H1 (cell line): ENCODE measurements around the gene LAD1. TPM values are rescaled to one million over a fixed set of nuclear protein-coding genes. Genes with fewer than 3 reads are reported as not detected.

Source experiments
- CTCF ChIA-PET: fragments of 300-600 bp; sonication (Branson Sonifier 250); formaldehyde crosslinking; loops from one replicate; lab custom pipeline; 2021; ENCODE audit not compliant: partially characterized antibody; lab: Charles Lee
- POLR2A ChIA-PET: fragments of 300-600 bp; sonication (Branson Sonifier 250); formaldehyde crosslinking; loops from one replicate; lab custom pipeline; 2021; ENCODE audit warnings: inconsistent platforms; ENCODE audit not compliant: partially characterized antibody; lab: Charles Lee
- DNase-seq, 2 experiments: peaks; one replicate each; pipeline versions ENCODE4 v3.0.0 to v3.0.0-alpha.2; 2010 to 2022; ENCODE audit warnings: low spot score in 2 of 2, low read depth in 1 of 2, mixed read lengths in 1 of 2
- FAIRE-seq: peaks from 2 replicates; lab custom pipeline; 2011; peaks lifted over from hg19 to GRCh38; lab: Jason Lieb, UNC
- H2AFZ ChIP-seq: 2 replicates; pipeline ENCODE4 v1.8.1; 2012; ENCODE audit warnings: low read length, inconsistent platforms
- H2AK5ac ChIP-seq: 2 replicates; pipeline ENCODE4 v1.6.1; 2013; ENCODE audit warnings: low read depth, low read length
- H2BK120ac ChIP-seq: replicated peaks from 2 replicates; pipeline ENCODE3; 2013; ENCODE audit warnings: low read depth, low read length, inconsistent platforms
- H2BK12ac ChIP-seq: 2 replicates; pipeline ENCODE4 v1.6.1; 2013; ENCODE audit warnings: low read depth, low read length
- H2BK15ac ChIP-seq: 2 replicates; pipeline ENCODE4 v1.6.1; 2013; ENCODE audit warnings: low read length
- H2BK20ac ChIP-seq: 2 replicates; pipeline ENCODE4 v1.6.1; 2013; ENCODE audit warnings: low read length
- H2BK5ac ChIP-seq: 2 replicates; pipeline ENCODE4 v1.6.1; 2013; ENCODE audit warnings: low read depth, low read length
- H3K14ac ChIP-seq: 2 replicates; pipeline ENCODE4 v1.6.1; 2013; ENCODE audit warnings: inconsistent platforms; ENCODE audit not compliant: insufficient read length
- H3K18ac ChIP-seq: 2 replicates; pipeline ENCODE4 v1.6.1; 2013; ENCODE audit warnings: low read length; ENCODE audit errors: extremely low read depth
- H3K23ac ChIP-seq: 2 replicates; pipeline ENCODE4 v1.6.1; 2013; ENCODE audit warnings: inconsistent platforms; ENCODE audit not compliant: insufficient read length
- H3K23me2 ChIP-seq: 2 replicates; pipeline ENCODE4 v1.6.1; 2013; ENCODE audit warnings: low read depth, low read length
- H3K27ac ChIP-seq: 2 replicates; pipeline ENCODE4 v1.6.1; 2011; ENCODE audit warnings: low read depth, low read length, inconsistent platforms
- H3K27me3 ChIP-seq, 4 experiments: replicated peaks in 1 of 4; 1 replicate in 1 of 4; 2 replicates in 3 of 4; pipeline versions ENCODE4 v1.6.1 to v1.8.1; 2011 to 2013; ENCODE audit warnings: low read length in 3 of 4, mild to moderate bottlenecking in 3 of 4, inconsistent platforms in 2 of 4, mixed read lengths in 2 of 4, moderate library complexity in 1 of 4; ENCODE audit not compliant: control insufficient read depth in 3 of 4, insufficient read depth in 3 of 4; ENCODE audit errors: extremely low read depth in 1 of 4
- H3K36me3 ChIP-seq, 4 experiments: 2 replicates each; pipeline versions ENCODE4 v1.6.1 to v1.8.1; 2011 to 2013; ENCODE audit warnings: mild to moderate bottlenecking in 4 of 4, low read length in 3 of 4, moderate library complexity in 2 of 4, control low read depth in 1 of 4, inconsistent platforms in 1 of 4; ENCODE audit not compliant: insufficient read depth in 4 of 4, control insufficient read depth in 2 of 4
- H3K4ac ChIP-seq: replicated peaks from 2 replicates; pipeline ENCODE3; 2013; ENCODE audit warnings: low read length, low read depth, mixed read lengths, inconsistent platforms; ENCODE audit not compliant: insufficient read length
- H3K4me1 ChIP-seq, 4 experiments: replicated peaks in 1 of 4; 1 replicate in 1 of 4; 2 replicates in 3 of 4; pipeline versions ENCODE4 v1.6.1 to v1.8.1; 2011 to 2013; ENCODE audit warnings: low read length in 3 of 4, inconsistent platforms in 2 of 4, mixed read lengths in 1 of 4; ENCODE audit not compliant: insufficient read depth in 4 of 4, control insufficient read depth in 3 of 4
- H3K4me2 ChIP-seq, 2 experiments: 2 replicates each; pipeline versions ENCODE4 v1.6.1 to v1.8.1; 2011 to 2013; ENCODE audit warnings: low read depth in 2 of 2, low read length in 2 of 2, control low read depth in 1 of 2, inconsistent platforms in 1 of 2, mild to moderate bottlenecking in 1 of 2; ENCODE audit not compliant: insufficient read depth in 1 of 2
- H3K4me3 ChIP-seq, 4 experiments: fragments of 200-600, 300-600 bp in 1 of 4; sonication (generic), shearing (Covaris generic), sonication (Bioruptor Twin) in 1 of 4; 2 replicates each; pipeline versions ENCODE4 v1.5.1 to v1.8.1; 2011 to 2016; ENCODE audit warnings: low read length in 4 of 4, low read depth in 3 of 4, control low read depth in 2 of 4, inconsistent platforms in 2 of 4, mild to moderate bottlenecking in 2 of 4, mixed read lengths in 1 of 4, moderate library complexity in 1 of 4; ENCODE audit not compliant: insufficient read depth in 2 of 4; ENCODE audit errors: extremely low read depth in 1 of 4
- H3K56ac ChIP-seq: replicated peaks from 2 replicates; pipeline ENCODE3; 2013; ENCODE audit warnings: low read depth, mild to moderate bottlenecking, mixed read lengths, low read length, inconsistent platforms; ENCODE audit not compliant: insufficient read length
- H3K79me1 ChIP-seq: 2 replicates; pipeline ENCODE4 v1.6.1; 2013; ENCODE audit warnings: low read depth, low read length, control low read depth
- H3K79me2 ChIP-seq, 2 experiments: 2 replicates each; pipeline versions ENCODE4 v1.6.1 to v1.8.1; 2012 to 2013; ENCODE audit warnings: low read length in 2 of 2, mild to moderate bottlenecking in 2 of 2, inconsistent platforms in 1 of 2; ENCODE audit not compliant: insufficient read depth in 2 of 2, control insufficient read depth in 1 of 2
- H3K9ac ChIP-seq, 4 experiments: replicated peaks in 1 of 4; 1 replicate in 1 of 4; 2 replicates in 3 of 4; pipeline versions ENCODE4 v1.6.1 to v1.8.1; 2011 to 2013; ENCODE audit warnings: low read depth in 3 of 4, low read length in 3 of 4, control low read depth in 2 of 4, mild to moderate bottlenecking in 2 of 4, moderate library complexity in 2 of 4, inconsistent platforms in 1 of 4; ENCODE audit errors: extremely low read depth in 1 of 4
- H3K9me3 ChIP-seq, 2 experiments: 2 replicates each; pipeline versions ENCODE4 v1.6.1 to v1.8.1; 2012 to 2013; ENCODE audit warnings: mild to moderate bottlenecking in 2 of 2, moderate library complexity in 2 of 2, control low read depth in 1 of 2, inconsistent platforms in 1 of 2, low read depth in 1 of 2, low read length in 1 of 2, mixed read lengths in 1 of 2; ENCODE audit not compliant: insufficient read depth in 2 of 2
- H4K20me1 ChIP-seq, 2 experiments: replicated peaks in 1 of 2; 2 replicates each; pipeline versions ENCODE3 to v1.8.1; 2011 to 2013; ENCODE audit warnings: inconsistent platforms in 2 of 2, low read length in 2 of 2, mild to moderate bottlenecking in 1 of 2; ENCODE audit not compliant: insufficient read depth in 2 of 2, control insufficient read depth in 1 of 2
- H4K5ac ChIP-seq: 2 replicates; pipeline ENCODE4 v1.6.1; 2013; ENCODE audit warnings: low read length, low read depth, mixed read lengths, inconsistent platforms; ENCODE audit not compliant: insufficient read length
- H4K8ac ChIP-seq: 2 replicates; pipeline ENCODE4 v1.8.0; 2013; ENCODE audit warnings: mild to moderate bottlenecking, moderate library complexity, low read length, inconsistent platforms; ENCODE audit not compliant: insufficient read depth; ENCODE audit errors: extremely low read depth
- H4K91ac ChIP-seq: replicated peaks from 2 replicates; pipeline ENCODE3; 2013; ENCODE audit warnings: low read length, mixed read lengths, inconsistent platforms; ENCODE audit not compliant: insufficient read length
- ASH2L ChIP-seq: fragments of 200-600, 300-600 bp; sonication (generic); IDR thresholded peaks from one replicate; pipeline ENCODE4 v1.7.1; 2017; ENCODE audit warnings: low read length
- CHD1 ChIP-seq: IDR thresholded peaks from 2 replicates; pipeline ENCODE4 v1.6.1; 2012; ENCODE audit warnings: low read depth, low read length, improper control_type of control experiment
- EGR1 ChIP-seq: IDR thresholded peaks from 2 replicates; pipeline ENCODE4 v1.6.1; 2011; ENCODE audit warnings: low read depth, low read length, borderline replicate concordance
- POLR2AphosphoS5 ChIP-seq: IDR thresholded peaks from 2 replicates; pipeline ENCODE4 v1.6.1; 2011; ENCODE audit warnings: low read depth, low read length
- SIN3A ChIP-seq, 2 experiments: IDR thresholded peaks in 1 of 2; conservative IDR thresholded peaks in 1 of 2; 2 replicates each; pipeline ENCODE4 v1.6.1; 2011 to 2012; ENCODE audit warnings: low read length in 2 of 2, improper control_type of control experiment in 1 of 2, low read depth in 1 of 2, mild to moderate bottlenecking in 1 of 2
- SIX5 ChIP-seq: IDR thresholded peaks from 2 replicates; pipeline ENCODE4 v1.6.1; 2011; ENCODE audit warnings: mild to moderate bottlenecking, low read depth, low read length
- SP2 ChIP-seq: IDR thresholded peaks from 2 replicates; pipeline ENCODE4 v1.6.1; 2012; ENCODE audit warnings: mild to moderate bottlenecking, low read length, inconsistent platforms
- SRF ChIP-seq: IDR thresholded peaks from 2 replicates; pipeline ENCODE4 v1.6.1; 2011; ENCODE audit warnings: mild to moderate bottlenecking, low read depth, low read length, moderate library complexity
- SUZ12 ChIP-seq: fragments of 200-600 bp; sonication (generic); IDR thresholded peaks from 2 replicates; pipeline ENCODE4 v1.6.1; 2012; ENCODE audit warnings: mild to moderate bottlenecking, inconsistent platforms, low read length, moderate library complexity, mixed read lengths
- WGBS, 2 experiments: shearing (Covaris generic) in 1 of 2; methylation state at CpG; one replicate each; pipeline versions ENCODE4 v1.1.6 to v1.1.7; 2013 to 2015; ENCODE audit warnings: low lambda C conversion rate in 2 of 2, mixed read lengths in 2 of 2, inconsistent platforms in 1 of 2, low coverage in 1 of 2, missing lambda C conversion rate in 1 of 2; ENCODE audit not compliant: insufficient replicate concordance in 2 of 2, insufficient coverage in 1 of 2, insufficient read length in 1 of 2; ENCODE audit errors: extremely low coverage in 1 of 2, missing lambda C conversion rate in 1 of 2; 5-methylcytosine and 5-hydroxymethylcytosine counted together
- polyA plus RNA-seq, 7 experiments: library from polyadenylated mRNA; depleted of rRNA in 3 of 7; stranded (reverse) in 5 of 7; unstranded in 2 of 7; fragments of >200 nt in 5 of 7; fragments of 200-250 nt in 2 of 7; gene quantifications; 1 replicate in 5 of 7; 2 replicates in 1 of 7; 4 replicates in 1 of 7; pipeline versions ENCODE4 v1.2.1 to v1.2.3, GENCODE V29; 2011 to 2013; ENCODE audit warnings: missing spikeins in 2 of 7, mixed read lengths in 2 of 7
- total RNA-seq: library from RNA; stranded (reverse); fragmentation: NEBNext Ultra II Directional; extraction: Animal tissue kit (Norgen Biotek cat#: 25700); gene quantifications from 2 replicates; pipeline ENCODE4 v1.2.1, GENCODE V29; 2021
- TF ChIP-seq, protein P1 (sequence below), 3 experiments: IDR thresholded peaks; 1 replicate in 2 of 3; 2 replicates in 1 of 3; pipeline versions ENCODE4 v1.5.1 to v1.6.1; 2011; ENCODE audit warnings: low read length in 3 of 3, mild to moderate bottlenecking in 3 of 3, inconsistent platforms in 2 of 3, low read depth in 1 of 3, moderate library complexity in 1 of 3; ENCODE audit not compliant: insufficient read depth in 1 of 3; ENCODE audit errors: control extremely low read depth in 1 of 3
- TF ChIP-seq, protein P2 (sequence below): IDR thresholded peaks from 2 replicates; pipeline ENCODE4 v1.6.1; 2012; ENCODE audit warnings: inconsistent platforms

The LAD1 gene
- total and polyA plus RNA-seq, 2 of the 8 experiments (the other 6 are each of a cell fraction or from before 2014, with no cell fraction given), result 9.3 to 32.8 TPM

DNA sequence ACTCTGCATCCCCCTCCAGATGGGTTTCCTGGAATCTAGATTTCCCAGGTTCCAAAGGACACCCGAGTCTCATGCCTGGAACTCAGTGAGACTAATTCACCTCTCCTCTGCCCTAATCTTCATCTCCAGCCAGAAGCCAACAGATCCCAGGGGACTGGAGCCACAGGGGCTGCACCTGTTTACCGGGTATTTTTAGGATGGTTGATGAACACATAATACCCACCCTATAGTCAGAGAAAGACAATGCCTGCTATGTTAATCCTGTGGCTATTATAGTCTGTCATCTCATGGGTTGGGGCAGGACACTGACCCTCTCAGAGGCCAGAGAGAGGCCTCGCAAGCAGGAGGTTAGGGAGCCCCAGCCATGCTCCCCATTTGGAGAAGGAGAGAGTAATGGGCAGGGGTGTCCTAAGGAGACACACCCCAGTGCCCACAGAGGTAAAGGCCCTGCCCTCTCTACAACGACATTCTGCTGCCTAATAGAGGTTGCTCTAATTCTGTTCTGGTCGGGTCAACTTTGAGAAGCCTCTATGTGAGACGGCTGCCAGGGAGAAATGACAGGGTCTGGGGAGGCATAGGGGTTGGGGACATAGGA is 23.4 kb upstream of the LAD1 start:
- H2BK5ac ChIP-seq, result no peak overlapping the region
- no peak overlapping the region for H2AFZ ChIP-seq
- no peaks in the 10 kb centered on the region; a peak in 1 of 4 replicates for H3K9me3 ChIP-seq
- no peak overlapping the region for H3K18ac ChIP-seq
- H2BK15ac ChIP-seq, result no peak overlapping the region
- H3K4me1 ChIP-seq, result peaks cover 0 to 10% (median 0%) of the 10 kb centered on the region in 4 experiments; a peak in 1 of 7 replicates
- no peak for FAIRE-seq
- no peak overlapping the region for H2BK12ac ChIP-seq
- no peak overlapping the region for H4K91ac ChIP-seq
- no peak overlapping the region for H2BK120ac ChIP-seq
- H3K79me2 ChIP-seq, result no peaks in the 10 kb centered on the region
- ChIA-PET CTCF (interaction anchor here (0.7 to 7.0 kb wide), 7 partner anchors 9 to 90 kb away, joined by 3 to 60 read pairs (median 4); no protein-coding TSS in a partner anchor), POLR2A (interaction anchor here (1.7 to 2.6 kb wide), 2 partner anchors 11 to 16 kb away, joined by 4 to 8 read pairs; no protein-coding TSS in a partner anchor)
- DNase-seq, result no peak
- H3K36me3 ChIP-seq, result no peaks in the 10 kb centered on the region
- H4K8ac ChIP-seq, result no peak overlapping the region
- no peak overlapping the region for H3K4me3 ChIP-seq
- no peak overlapping the region for H2BK20ac ChIP-seq
- H3K56ac ChIP-seq, result no peak overlapping the region
- H3K27ac ChIP-seq, result no peak overlapping the region
- no peak overlapping the region for H4K5ac ChIP-seq
- no peak overlapping the region for H3K4me2 ChIP-seq
- 88% methylated on average over 6 of the region's 6 CpGs; no CpG with 5 or more reads in 1 of the 2 experiments for WGBS, 2 experiments
- no peak overlapping the region for H3K14ac ChIP-seq
- H3K79me1 ChIP-seq, result no peaks in the 10 kb centered on the region
- no peak overlapping the region for H2AK5ac ChIP-seq
- H3K27me3 ChIP-seq, result 0 out of 7 replicates have a peak, but pooled peaks cover 0 to 2% (median 0%) of the 10 kb centered on the region in 4 experiments
- H4K20me1 ChIP-seq, result no peaks in the 10 kb centered on the region
- no peak overlapping the region for H3K9ac ChIP-seq
- H3K23me2 ChIP-seq, result no peaks in the 10 kb centered on the region; the same call in 1 of the 2 replicates
- H3K23ac ChIP-seq, result no peak overlapping the region
- no peak overlapping the region for H3K4ac ChIP-seq
- TF ChIP-seq, protein P1, sequence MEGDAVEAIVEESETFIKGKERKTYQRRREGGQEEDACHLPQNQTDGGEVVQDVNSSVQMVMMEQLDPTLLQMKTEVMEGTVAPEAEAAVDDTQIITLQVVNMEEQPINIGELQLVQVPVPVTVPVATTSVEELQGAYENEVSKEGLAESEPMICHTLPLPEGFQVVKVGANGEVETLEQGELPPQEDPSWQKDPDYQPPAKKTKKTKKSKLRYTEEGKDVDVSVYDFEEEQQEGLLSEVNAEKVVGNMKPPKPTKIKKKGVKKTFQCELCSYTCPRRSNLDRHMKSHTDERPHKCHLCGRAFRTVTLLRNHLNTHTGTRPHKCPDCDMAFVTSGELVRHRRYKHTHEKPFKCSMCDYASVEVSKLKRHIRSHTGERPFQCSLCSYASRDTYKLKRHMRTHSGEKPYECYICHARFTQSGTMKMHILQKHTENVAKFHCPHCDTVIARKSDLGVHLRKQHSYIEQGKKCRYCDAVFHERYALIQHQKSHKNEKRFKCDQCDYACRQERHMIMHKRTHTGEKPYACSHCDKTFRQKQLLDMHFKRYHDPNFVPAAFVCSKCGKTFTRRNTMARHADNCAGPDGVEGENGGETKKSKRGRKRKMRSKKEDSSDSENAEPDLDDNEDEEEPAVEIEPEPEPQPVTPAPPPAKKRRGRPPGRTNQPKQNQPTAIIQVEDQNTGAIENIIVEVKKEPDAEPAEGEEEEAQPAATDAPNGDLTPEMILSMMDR (IDR thresholded peaks at IDR 0.05; ENCODE audit: control extremely low read depth in 1 of 3, insufficient read depth in 1 of 3, low read depth in 1 of 3, low read length in 3 of 3), result no peak
- TF ChIP-seq EGR1, result no peak
- TF ChIP-seq POLR2AphosphoS5, result no peak
- TF ChIP-seq SIX5, result no peak
- no peak for TF ChIP-seq SIN3A (conservative IDR thresholded peaks at IDR 0.05 in 1 of 2, IDR thresholded peaks at IDR 0.05 in 1 of 2; ENCODE audit: low read depth in 1 of 2, low read length in 2 of 2)
- TF ChIP-seq SP2, result no peak
- TF ChIP-seq SUZ12, result no peak
- TF ChIP-seq, protein P2, sequence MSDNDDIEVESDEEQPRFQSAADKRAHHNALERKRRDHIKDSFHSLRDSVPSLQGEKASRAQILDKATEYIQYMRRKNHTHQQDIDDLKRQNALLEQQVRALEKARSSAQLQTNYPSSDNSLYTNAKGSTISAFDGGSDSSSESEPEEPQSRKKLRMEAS, result no peak
- TF ChIP-seq CHD1, result no peak
- TF ChIP-seq ASH2L, result no peak
- no peak for TF ChIP-seq SRF
